Liver (tissue), 9 donors: ENCODE data around the gene SIGLECL1. TPM values are rescaled to one million over a fixed set of nuclear protein-coding genes. Genes with fewer than 3 reads are reported as not detected.

Experiments
- DNase-seq: peaks from one replicate; pipeline ENCODE4 v3.0.0-alpha.2; 2017; ENCODE audit warnings: low spot score
- H3K27ac ChIP-seq, 2 donors: one replicate each; pipeline ENCODE4 v1.7.0; 2013; ENCODE audit warnings: inconsistent platforms in 2 of 2, low read length in 2 of 2, control low read depth in 1 of 2, low read depth in 1 of 2, mild to moderate bottlenecking in 1 of 2
- H3K27me3 ChIP-seq, 4 donors: one replicate each; pipeline versions ENCODE4 v1.6.1 to v1.7.0; 2013; ENCODE audit warnings: low read length in 3 of 4, inconsistent platforms in 1 of 4, mild to moderate bottlenecking in 1 of 4, moderate library complexity in 1 of 4; ENCODE audit not compliant: control insufficient read depth in 4 of 4, insufficient read depth in 4 of 4
- H3K36me3 ChIP-seq, 4 donors: one replicate each; pipeline versions ENCODE4 v1.6.1 to v1.7.0; 2013; ENCODE audit warnings: low read length in 3 of 4, mild to moderate bottlenecking in 3 of 4, low read depth in 1 of 4, moderate library complexity in 1 of 4; ENCODE audit not compliant: control insufficient read depth in 4 of 4, insufficient read depth in 3 of 4
- H3K4me1 ChIP-seq, 4 donors: one replicate each; pipeline versions ENCODE4 v1.6.1 to v1.7.0; 2013; ENCODE audit warnings: low read length in 3 of 4, mild to moderate bottlenecking in 3 of 4, moderate library complexity in 1 of 4; ENCODE audit not compliant: control insufficient read depth in 4 of 4, insufficient read depth in 4 of 4
- H3K4me3 ChIP-seq, 3 donors: one replicate each; pipeline versions ENCODE4 v1.6.1 to v1.7.0; 2013; ENCODE audit warnings: low read length in 3 of 3, control low read depth in 1 of 3, low read depth in 1 of 3, mild to moderate bottlenecking in 1 of 3
- H3K9ac ChIP-seq, 2 donors: one replicate each; pipeline ENCODE4 v1.7.0; 2013; ENCODE audit warnings: low read length in 2 of 2, mild to moderate bottlenecking in 2 of 2, moderate library complexity in 2 of 2, control low read depth in 1 of 2, low read depth in 1 of 2
- H3K9me3 ChIP-seq, 4 donors: one replicate each; pipeline versions ENCODE4 v1.6.1 to v1.7.0; 2013; ENCODE audit warnings: low read length in 3 of 4; ENCODE audit not compliant: control insufficient read depth in 4 of 4
- EGR1 ChIP-seq, 2 donors: IDR thresholded peaks; 2 replicates each; pipeline ENCODE4 v1.6.1; 2016 to 2018; ENCODE audit warnings: antibody characterized with exemption in 2 of 2, low read depth in 2 of 2
- FOXA2 ChIP-seq: IDR thresholded peaks from 2 replicates; pipeline ENCODE4 v1.6.1; 2016; ENCODE audit warnings: antibody characterized with exemption
- GABPA ChIP-seq, 2 donors: IDR thresholded peaks in 1 of 2; conservative IDR thresholded peaks in 1 of 2; 2 replicates each; pipeline ENCODE4 v1.6.1; 2016; ENCODE audit warnings: antibody characterized with exemption in 2 of 2, mild to moderate bottlenecking in 1 of 2, moderate library complexity in 1 of 2
- HNF4A ChIP-seq, 2 donors: conservative IDR thresholded peaks; 2 replicates each; pipeline ENCODE4 v1.6.1; 2016; ENCODE audit warnings: antibody characterized with exemption in 2 of 2, mild to moderate bottlenecking in 2 of 2
- HNF4G ChIP-seq: IDR thresholded peaks from 2 replicates; pipeline ENCODE4 v1.6.1; 2016; ENCODE audit warnings: antibody characterized with exemption
- JUND ChIP-seq, 2 donors: IDR thresholded peaks; 2 replicates each; pipeline ENCODE4 v1.6.1; 2016; ENCODE audit warnings: antibody characterized with exemption in 2 of 2
- NR2F2 ChIP-seq: IDR thresholded peaks from 2 replicates; pipeline ENCODE4 v1.6.1; 2016; ENCODE audit warnings: antibody characterized with exemption
- RAD21 ChIP-seq, 2 donors: IDR thresholded peaks; 2 replicates each; pipeline ENCODE4 v1.6.1; 2016; ENCODE audit warnings: antibody characterized with exemption in 2 of 2, mild to moderate bottlenecking in 2 of 2
- RXRA ChIP-seq, 2 donors: IDR thresholded peaks; 2 replicates each; pipeline ENCODE4 v1.6.1; 2017 to 2018; ENCODE audit warnings: antibody characterized with exemption in 2 of 2, mild to moderate bottlenecking in 1 of 2
- SP1 ChIP-seq: IDR thresholded peaks from 2 replicates; pipeline ENCODE4 v1.6.1; 2018; ENCODE audit warnings: antibody characterized with exemption, mild to moderate bottlenecking
- TAF1 ChIP-seq: conservative IDR thresholded peaks from 2 replicates; pipeline ENCODE4 v1.6.1; 2016; ENCODE audit warnings: antibody characterized with exemption, mild to moderate bottlenecking
- WGBS: extraction: QIAGEN DNeasy Blood & Tissue Kit; methylation state at CpG from one replicate; pipeline ENCODE4 v1.1.7; 2013; 5-methylcytosine and 5-hydroxymethylcytosine counted together
- polyA plus RNA-seq, 2 donors: library from polyadenylated mRNA; stranded (reverse) in 1 of 2; unstranded in 1 of 2; fragments of 200-250 nt in 1 of 2; fragments of >200 nt in 1 of 2; fragmentation: Nextera tagmentation in 1 of 2; extraction: Ambion mirVana in 1 of 2; gene quantifications; one replicate each; pipeline versions ENCODE4 v1.2.1 to v1.2.3, GENCODE V29; 2013 to 2015
- total RNA-seq, 2 donors: library from RNA; depleted of rRNA; stranded (reverse); fragments of >200 nt; gene quantifications; one replicate each; pipeline ENCODE4 v1.2.3, GENCODE V29; 2014
- TF ChIP-seq, protein P1 (sequence below): IDR thresholded peaks from 2 replicates; pipeline ENCODE4 v1.6.1; 2016; ENCODE audit warnings: antibody characterized with exemption, mild to moderate bottlenecking
- TF ChIP-seq, protein P2 (sequence below): IDR thresholded peaks from 2 replicates; pipeline ENCODE4 v1.6.1; 2016; ENCODE audit warnings: antibody characterized with exemption
- TF ChIP-seq, protein P3 (sequence below): fragments of 150-350 bp; IDR thresholded peaks from 2 replicates; pipeline ENCODE4 v1.5.1; 2017; ENCODE audit warnings: improper control_type of control experiment, low read depth, low read length; ENCODE audit not compliant: missing input control
- TF ChIP-seq, protein P4 (sequence below): IDR thresholded peaks from 2 replicates; pipeline ENCODE4 v1.6.1; 2016; ENCODE audit warnings: antibody characterized with exemption
- donor health status: healthy.
- donor health status: healthy.
- donor health status: healthy.
- donor health status: healthy.
- donor health status: healthy.

The SIGLECL1 gene
- total and polyA plus RNA-seq, 4 donors = 0.05 TPM; not detected in 3

DNA sequence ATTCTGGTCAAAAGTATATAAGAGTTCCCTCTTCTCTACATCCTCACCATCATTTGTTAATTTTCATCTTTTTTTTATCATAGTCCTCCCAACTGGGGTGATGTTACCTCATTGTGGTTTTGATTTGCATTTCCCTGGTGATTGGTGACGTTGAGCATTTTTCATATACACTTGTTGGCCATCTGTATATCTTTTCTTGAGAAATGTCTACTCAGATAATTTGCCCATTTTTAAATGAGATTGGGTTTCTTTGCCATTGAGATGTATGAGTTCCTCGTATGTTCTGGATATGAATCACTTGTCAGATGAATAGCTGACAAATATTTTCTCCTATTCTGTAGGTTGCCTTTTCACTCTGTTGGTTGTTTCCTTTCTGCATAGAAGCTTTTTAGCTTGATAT, 23.6 kb upstream of the SIGLECL1 start:
- Histone ChIP-seq H3K4me3 (no peak overlapping the region), H3K4me1 (peaks cover 0 to 2% (median 0%) of the 10 kb centered on the region in 4 donors), H3K9me3 (peaks cover 0 to 3% (median 0%) of the 10 kb centered on the region in 4 donors), H3K9ac (no peak overlapping the region), H3K36me3 (no peaks in the 10 kb centered on the region), H3K27ac (no peak overlapping the region), H3K27me3 (peaks cover 0 to 3% (median 0%) of the 10 kb centered on the region in 4 donors)
- DNase-seq = no peak
- 53% methylated on average over 2 of the region's 2 CpGs for WGBS
- TF ChIP-seq JUND (IDR thresholded peaks at IDR 0.05) (no peak), FOXA2 (no peak), EGR1 (IDR thresholded peaks at IDR 0.05; ENCODE audit: low read depth in 2 of 2) (no peak), TAF1 (no peak), GABPA (IDR thresholded peaks at IDR 0.05 in 1 of 2, conservative IDR thresholded peaks at IDR 0.05 in 1 of 2) (no peak), RAD21 (IDR thresholded peaks at IDR 0.05) (no peak), SP1 (no peak)
- TF ChIP-seq, protein P1, sequence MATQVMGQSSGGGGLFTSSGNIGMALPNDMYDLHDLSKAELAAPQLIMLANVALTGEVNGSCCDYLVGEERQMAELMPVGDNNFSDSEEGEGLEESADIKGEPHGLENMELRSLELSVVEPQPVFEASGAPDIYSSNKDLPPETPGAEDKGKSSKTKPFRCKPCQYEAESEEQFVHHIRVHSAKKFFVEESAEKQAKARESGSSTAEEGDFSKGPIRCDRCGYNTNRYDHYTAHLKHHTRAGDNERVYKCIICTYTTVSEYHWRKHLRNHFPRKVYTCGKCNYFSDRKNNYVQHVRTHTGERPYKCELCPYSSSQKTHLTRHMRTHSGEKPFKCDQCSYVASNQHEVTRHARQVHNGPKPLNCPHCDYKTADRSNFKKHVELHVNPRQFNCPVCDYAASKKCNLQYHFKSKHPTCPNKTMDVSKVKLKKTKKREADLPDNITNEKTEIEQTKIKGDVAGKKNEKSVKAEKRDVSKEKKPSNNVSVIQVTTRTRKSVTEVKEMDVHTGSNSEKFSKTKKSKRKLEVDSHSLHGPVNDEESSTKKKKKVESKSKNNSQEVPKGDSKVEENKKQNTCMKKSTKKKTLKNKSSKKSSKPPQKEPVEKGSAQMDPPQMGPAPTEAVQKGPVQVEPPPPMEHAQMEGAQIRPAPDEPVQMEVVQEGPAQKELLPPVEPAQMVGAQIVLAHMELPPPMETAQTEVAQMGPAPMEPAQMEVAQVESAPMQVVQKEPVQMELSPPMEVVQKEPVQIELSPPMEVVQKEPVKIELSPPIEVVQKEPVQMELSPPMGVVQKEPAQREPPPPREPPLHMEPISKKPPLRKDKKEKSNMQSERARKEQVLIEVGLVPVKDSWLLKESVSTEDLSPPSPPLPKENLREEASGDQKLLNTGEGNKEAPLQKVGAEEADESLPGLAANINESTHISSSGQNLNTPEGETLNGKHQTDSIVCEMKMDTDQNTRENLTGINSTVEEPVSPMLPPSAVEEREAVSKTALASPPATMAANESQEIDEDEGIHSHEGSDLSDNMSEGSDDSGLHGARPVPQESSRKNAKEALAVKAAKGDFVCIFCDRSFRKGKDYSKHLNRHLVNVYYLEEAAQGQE = no peak
- TF ChIP-seq, protein P2, sequence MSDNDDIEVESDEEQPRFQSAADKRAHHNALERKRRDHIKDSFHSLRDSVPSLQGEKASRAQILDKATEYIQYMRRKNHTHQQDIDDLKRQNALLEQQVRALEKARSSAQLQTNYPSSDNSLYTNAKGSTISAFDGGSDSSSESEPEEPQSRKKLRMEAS = no peak
- TF ChIP-seq, protein P3, sequence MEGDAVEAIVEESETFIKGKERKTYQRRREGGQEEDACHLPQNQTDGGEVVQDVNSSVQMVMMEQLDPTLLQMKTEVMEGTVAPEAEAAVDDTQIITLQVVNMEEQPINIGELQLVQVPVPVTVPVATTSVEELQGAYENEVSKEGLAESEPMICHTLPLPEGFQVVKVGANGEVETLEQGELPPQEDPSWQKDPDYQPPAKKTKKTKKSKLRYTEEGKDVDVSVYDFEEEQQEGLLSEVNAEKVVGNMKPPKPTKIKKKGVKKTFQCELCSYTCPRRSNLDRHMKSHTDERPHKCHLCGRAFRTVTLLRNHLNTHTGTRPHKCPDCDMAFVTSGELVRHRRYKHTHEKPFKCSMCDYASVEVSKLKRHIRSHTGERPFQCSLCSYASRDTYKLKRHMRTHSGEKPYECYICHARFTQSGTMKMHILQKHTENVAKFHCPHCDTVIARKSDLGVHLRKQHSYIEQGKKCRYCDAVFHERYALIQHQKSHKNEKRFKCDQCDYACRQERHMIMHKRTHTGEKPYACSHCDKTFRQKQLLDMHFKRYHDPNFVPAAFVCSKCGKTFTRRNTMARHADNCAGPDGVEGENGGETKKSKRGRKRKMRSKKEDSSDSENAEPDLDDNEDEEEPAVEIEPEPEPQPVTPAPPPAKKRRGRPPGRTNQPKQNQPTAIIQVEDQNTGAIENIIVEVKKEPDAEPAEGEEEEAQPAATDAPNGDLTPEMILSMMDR = no peak
- TF ChIP-seq, protein P4, sequence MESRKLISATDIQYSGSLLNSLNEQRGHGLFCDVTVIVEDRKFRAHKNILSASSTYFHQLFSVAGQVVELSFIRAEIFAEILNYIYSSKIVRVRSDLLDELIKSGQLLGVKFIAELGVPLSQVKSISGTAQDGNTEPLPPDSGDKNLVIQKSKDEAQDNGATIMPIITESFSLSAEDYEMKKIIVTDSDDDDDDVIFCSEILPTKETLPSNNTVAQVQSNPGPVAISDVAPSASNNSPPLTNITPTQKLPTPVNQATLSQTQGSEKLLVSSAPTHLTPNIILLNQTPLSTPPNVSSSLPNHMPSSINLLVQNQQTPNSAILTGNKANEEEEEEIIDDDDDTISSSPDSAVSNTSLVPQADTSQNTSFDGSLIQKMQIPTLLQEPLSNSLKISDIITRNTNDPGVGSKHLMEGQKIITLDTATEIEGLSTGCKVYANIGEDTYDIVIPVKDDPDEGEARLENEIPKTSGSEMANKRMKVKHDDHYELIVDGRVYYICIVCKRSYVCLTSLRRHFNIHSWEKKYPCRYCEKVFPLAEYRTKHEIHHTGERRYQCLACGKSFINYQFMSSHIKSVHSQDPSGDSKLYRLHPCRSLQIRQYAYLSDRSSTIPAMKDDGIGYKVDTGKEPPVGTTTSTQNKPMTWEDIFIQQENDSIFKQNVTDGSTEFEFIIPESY = no peak

DNA sequence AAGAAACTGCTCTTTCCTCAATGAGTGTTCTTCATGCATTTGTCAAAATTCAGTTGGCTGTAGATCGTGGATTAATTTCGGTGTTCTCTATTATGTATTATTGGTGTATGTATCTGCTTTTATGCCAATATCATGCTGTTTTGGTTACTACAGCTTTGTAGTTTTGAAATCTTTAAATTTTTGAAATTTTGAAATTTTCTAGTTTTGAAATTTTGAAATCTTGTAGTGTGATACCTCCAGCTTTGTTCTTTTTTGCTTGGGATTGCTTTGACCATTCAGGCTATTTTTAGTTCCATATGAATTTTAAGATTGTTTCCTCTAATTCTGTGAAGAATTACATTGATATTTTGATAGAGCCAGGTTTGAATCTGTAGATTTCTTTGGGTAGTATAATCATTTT, 22.9 kb upstream of the SIGLECL1 start:
- H3K4me1 ChIP-seq = peaks cover 0 to 2% (median 0%) of the 10 kb centered on the region in 4 donors
- TF ChIP-seq, protein P4 = no peak
- no peak for TF ChIP-seq GABPA (IDR thresholded peaks at IDR 0.05 in 1 of 2, conservative IDR thresholded peaks at IDR 0.05 in 1 of 2)
- TF ChIP-seq NR2F2 = no peak
- TF ChIP-seq RAD21 (IDR thresholded peaks at IDR 0.05) = no peak
- no peak for TF ChIP-seq HNF4A (conservative IDR thresholded peaks at IDR 0.05)
- no peak for TF ChIP-seq HNF4G
- TF ChIP-seq RXRA (IDR thresholded peaks at IDR 0.05) = no peak
- no peak for TF ChIP-seq SP1
- 68% methylated on average over 2 of the region's 2 CpGs for WGBS

More for the DNA sequence above, 22.9 kb upstream of the SIGLECL1 start:
- Histone ChIP-seq H3K36me3 (no peaks in the 10 kb centered on the region), H3K9me3 (peaks cover 0 to 3% (median 0%) of the 10 kb centered on the region in 4 donors), H3K4me3 (no peak overlapping the region), H3K9ac (no peak overlapping the region), H3K27me3 (peaks cover 0 to 3% (median 0%) of the 10 kb centered on the region in 4 donors), H3K27ac (no peak overlapping the region)
- DNase-seq = no peak
